Neuronal stem cell (in vitro differentiated cells): ENCODE measurements around the gene CRYZ.
A peak's percentile ranks its signal among the peaks of the same experiment; 100 is the strongest.

Experiments used
- DNase-seq: peaks from one replicate; pipeline ENCODE4 v3.0.0-alpha.2; 2013; ENCODE audit warnings: low spot score
- H2AFZ ChIP-seq: one replicate; pipeline ENCODE4 v1.6.1; 2013; ENCODE audit warnings: mild to moderate bottlenecking, low read length, inconsistent platforms
- H2AK5ac ChIP-seq: 2 replicates; pipeline ENCODE4 v1.6.1; 2013; ENCODE audit warnings: low read depth, mild to moderate bottlenecking, inconsistent platforms, low read length, moderate library complexity, mixed read lengths
- H2BK120ac ChIP-seq: 2 replicates; pipeline ENCODE4 v1.6.1; 2013; ENCODE audit warnings: low read depth, mild to moderate bottlenecking, inconsistent platforms, low read length, moderate library complexity, mixed read lengths
- H2BK12ac ChIP-seq: one replicate; pipeline ENCODE4 v1.6.1; 2013; ENCODE audit warnings: low read length, inconsistent platforms
- H2BK15ac ChIP-seq: 2 replicates; pipeline ENCODE4 v1.6.1; 2013; ENCODE audit warnings: mild to moderate bottlenecking, low read length, inconsistent platforms, mixed read lengths
- H2BK5ac ChIP-seq: one replicate; pipeline ENCODE4 v1.6.1; 2013; ENCODE audit warnings: inconsistent platforms, mild to moderate bottlenecking, low read length, moderate library complexity
- H3K14ac ChIP-seq: one replicate; pipeline ENCODE4 v1.6.1; 2013; ENCODE audit warnings: low read length, inconsistent platforms
- H3K18ac ChIP-seq: 2 replicates; pipeline ENCODE4 v1.6.1; 2013; ENCODE audit warnings: low read length, inconsistent platforms
- H3K23ac ChIP-seq: 2 replicates; pipeline ENCODE4 v1.6.1; 2013; ENCODE audit warnings: low read depth, mild to moderate bottlenecking, mixed read lengths, low read length, inconsistent platforms; ENCODE audit not compliant: poor library complexity
- H3K27ac ChIP-seq: replicated peaks from 3 replicates; pipeline ENCODE4 v1.5.1; 2013; ENCODE audit warnings: low read length, inconsistent platforms
- H3K27me3 ChIP-seq, 3 experiments: 2 replicates each; pipeline ENCODE4 v1.6.1; 2013; ENCODE audit warnings: low read length in 3 of 3, mild to moderate bottlenecking in 2 of 3, inconsistent platforms in 1 of 3, low read depth in 1 of 3, mixed read lengths in 1 of 3, moderate library complexity in 1 of 3; ENCODE audit not compliant: control insufficient read depth in 3 of 3, insufficient read depth in 3 of 3
- H3K36me3 ChIP-seq, 2 donors: replicated peaks in 1 of 2; 2 replicates each; pipeline ENCODE4 v1.6.1; 2013; ENCODE audit warnings: low read length in 2 of 2; ENCODE audit not compliant: control insufficient read depth in 2 of 2, insufficient read depth in 2 of 2
- H3K4ac ChIP-seq: 2 replicates; pipeline ENCODE4 v1.6.1; 2013; ENCODE audit warnings: inconsistent platforms, mild to moderate bottlenecking, low read length, moderate library complexity
- H3K4me1 ChIP-seq, 2 donors: 1 replicate in 1 of 2; 2 replicates in 1 of 2; pipeline ENCODE4 v1.6.1; 2013; ENCODE audit warnings: low read length in 2 of 2, low read depth in 1 of 2; ENCODE audit not compliant: control insufficient read depth in 2 of 2, insufficient read depth in 1 of 2
- H3K4me2 ChIP-seq: one replicate; pipeline ENCODE4 v1.6.1; 2013; ENCODE audit warnings: mild to moderate bottlenecking, low read length, inconsistent platforms; ENCODE audit not compliant: insufficient read depth, poor library complexity, severe bottlenecking
- H3K4me3 ChIP-seq, 2 donors: 2 replicates each; pipeline ENCODE4 v1.5.1; 2013; ENCODE audit warnings: low read length in 2 of 2, mild to moderate bottlenecking in 2 of 2, inconsistent platforms in 1 of 2, moderate library complexity in 1 of 2
- H3K79me1 ChIP-seq: one replicate; pipeline ENCODE4 v1.6.1; 2013; ENCODE audit warnings: low read depth, mild to moderate bottlenecking, inconsistent platforms, low read length, moderate library complexity
- H3K9ac ChIP-seq: one replicate; pipeline ENCODE4 v1.6.1; 2013; ENCODE audit warnings: mild to moderate bottlenecking, low read depth, low read length, inconsistent platforms; ENCODE audit not compliant: poor library complexity
- H3K9me3 ChIP-seq, 2 donors: replicated peaks in 1 of 2; 2 replicates each; pipeline versions ENCODE3 to v1.6.1; 2013; ENCODE audit warnings: low read length in 2 of 2, mild to moderate bottlenecking in 2 of 2, inconsistent platforms in 1 of 2, low read depth in 1 of 2, mixed read lengths in 1 of 2, moderate library complexity in 1 of 2; ENCODE audit not compliant: control insufficient read depth in 2 of 2, insufficient read depth in 1 of 2
- H4K8ac ChIP-seq: one replicate; pipeline ENCODE4 v1.6.1; 2013; ENCODE audit warnings: low read depth, mild to moderate bottlenecking, inconsistent platforms, low read length, moderate library complexity
- H4K91ac ChIP-seq: one replicate; pipeline ENCODE4 v1.6.1; 2013; ENCODE audit warnings: low read length, low read depth, mild to moderate bottlenecking, inconsistent platforms; ENCODE audit not compliant: poor library complexity
- WGBS, 2 donors: extraction: QIAGEN DNeasy Blood & Tissue Kit; methylation state at CpG; one replicate each; pipeline ENCODE4 v1.1.7; 2013; ENCODE audit warnings: missing lambda C conversion rate in 2 of 2, mixed read lengths in 1 of 2; ENCODE audit not compliant: insufficient read length in 2 of 2, insufficient replicate concordance in 1 of 2; ENCODE audit errors: extremely low coverage in 2 of 2; 5-methylcytosine and 5-hydroxymethylcytosine counted together

The CRYZ gene

DNA sequence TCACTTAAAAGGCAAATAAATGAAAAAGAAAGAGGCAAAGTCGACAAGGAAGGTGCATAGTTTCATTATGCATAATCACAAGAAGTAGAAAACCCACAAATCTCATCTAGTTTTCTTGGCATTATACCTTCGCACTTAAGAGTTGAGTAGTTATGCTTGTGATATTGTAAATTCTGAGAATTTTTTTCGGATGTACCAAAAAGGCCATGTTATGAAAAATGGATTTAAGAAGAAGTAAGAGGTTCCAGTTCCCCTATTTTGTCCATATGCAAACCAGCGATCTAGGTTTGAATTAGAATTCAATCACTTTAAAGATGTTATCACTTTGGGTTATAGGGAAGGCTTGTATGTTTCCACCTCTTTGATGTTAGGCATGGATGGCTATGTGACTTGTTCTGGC lies 51.4 kb downstream of the CRYZ start:
- H4K91ac ChIP-seq, result no peak overlapping the region
- H4K8ac ChIP-seq, result no peak overlapping the region
- no peaks in the 10 kb centered on the region for H3K27me3 ChIP-seq
- no peaks in the 10 kb centered on the region for H3K79me1 ChIP-seq
- no peaks in the 10 kb centered on the region for H3K9me3 ChIP-seq
- no peak overlapping the region for H3K27ac ChIP-seq
- no peak overlapping the region for H2BK12ac ChIP-seq
- no peaks in the 10 kb centered on the region for H3K36me3 ChIP-seq
- H3K14ac ChIP-seq, result no peak overlapping the region
- H2BK120ac ChIP-seq, result no peak overlapping the region
- H3K4me1 ChIP-seq, result peaks cover 0 to 5% of the 10 kb centered on the region in 2 donors
- H2BK15ac ChIP-seq, result no peak overlapping the region
- no CpG with 5 or more reads among the region's 4 CpGs for WGBS, 2 donors
- no peak overlapping the region for H3K9ac ChIP-seq
- DNase-seq, result no peak
- H3K4me2 ChIP-seq, result no peak overlapping the region
- no peak overlapping the region for H3K4ac ChIP-seq
- H3K23ac ChIP-seq, result no peak overlapping the region
- H3K4me3 ChIP-seq, result no peak overlapping the region
- no peak overlapping the region for H3K18ac ChIP-seq
- H2BK5ac ChIP-seq, result no peak overlapping the region
- H2AK5ac ChIP-seq, result no peak overlapping the region
- peak overlapping the region; percentile 24 for H2AFZ ChIP-seq

DNA sequence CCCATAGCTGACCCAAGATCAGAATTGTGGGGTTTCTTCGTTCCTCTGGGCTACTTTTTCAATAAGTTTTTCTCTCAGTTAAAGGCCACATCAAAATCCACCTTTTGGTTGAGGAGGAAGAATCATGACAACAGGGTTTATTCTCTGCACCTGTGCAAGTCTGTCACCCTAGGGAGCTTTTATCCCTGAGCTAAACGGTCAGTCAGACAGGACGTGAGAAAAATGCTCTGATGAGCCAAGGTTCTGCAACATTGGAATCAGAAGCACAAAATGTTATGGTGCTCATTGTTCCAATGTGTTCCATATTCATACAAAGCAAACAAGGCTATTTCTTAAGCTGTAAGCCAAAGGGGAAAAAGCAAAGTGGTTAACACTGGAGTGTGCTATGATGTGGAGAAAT lies 51.8 kb downstream of the CRYZ start:
- Histone ChIP-seq H4K91ac (no peak overlapping the region), H3K79me1 (no peaks in the 10 kb centered on the region), H3K4me3 (no peak overlapping the region), H2AK5ac (no peak overlapping the region), H2BK120ac (no peak overlapping the region), H3K23ac (no peak overlapping the region), H3K36me3 (no peaks in the 10 kb centered on the region), H3K4me1 (peaks cover 0 to 5% of the 10 kb centered on the region in 2 donors), H3K4ac (no peak overlapping the region), H2BK12ac (no peak overlapping the region), H2BK5ac (no peak overlapping the region), H3K9ac (no peak overlapping the region), H2AFZ (peak overlapping the region; percentile 24), H4K8ac (no peak overlapping the region), H3K9me3 (no peaks in the 10 kb centered on the region), H3K4me2 (no peak overlapping the region), H3K27ac (no peak overlapping the region), H2BK15ac (no peak overlapping the region), H3K27me3 (no peaks in the 10 kb centered on the region), H3K14ac (no peak overlapping the region), H3K18ac (no peak overlapping the region)
- DNase-seq, result no peak
- WGBS, 2 donors, result no CpG with 5 or more reads among the region's 3 CpGs

DNA sequence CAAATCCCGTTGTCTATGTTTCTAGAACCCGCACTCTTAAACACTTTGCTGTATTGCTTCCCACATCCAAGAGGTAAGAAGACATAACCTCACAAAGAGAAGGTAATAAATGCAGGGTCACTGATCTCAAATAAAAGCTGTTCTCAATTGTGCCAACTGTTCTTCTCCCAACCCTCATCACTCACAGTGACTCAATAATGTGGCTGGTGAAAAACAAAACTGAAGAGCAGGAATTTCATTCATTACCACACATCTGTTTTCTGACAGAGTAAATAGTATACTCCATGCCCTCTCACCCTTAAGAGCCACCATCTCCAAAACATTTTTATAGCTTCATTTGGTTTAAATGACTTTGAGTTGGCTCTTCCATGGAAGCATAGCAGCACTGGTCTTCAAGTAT lies 53.0 kb downstream of the CRYZ start:
- H2AK5ac ChIP-seq, result no peak overlapping the region
- H3K36me3 ChIP-seq, result no peaks in the 10 kb centered on the region
- no peak overlapping the region for H3K4me3 ChIP-seq
- H3K4ac ChIP-seq, result no peak overlapping the region
- WGBS, 2 donors, result no CpG with 5 or more reads among the region's 2 CpGs
- no peak overlapping the region for H3K4me2 ChIP-seq
- no peak overlapping the region for H2BK12ac ChIP-seq
- no peak overlapping the region for H4K8ac ChIP-seq
- DNase-seq, result no peak
- H3K4me1 ChIP-seq, result peaks cover 0 to 5% of the 10 kb centered on the region in 2 donors
- no peaks in the 10 kb centered on the region for H3K79me1 ChIP-seq
- no peak overlapping the region for H3K18ac ChIP-seq
- no peak overlapping the region for H3K14ac ChIP-seq
- H3K9me3 ChIP-seq, result no peaks in the 10 kb centered on the region
- H2BK15ac ChIP-seq, result no peak overlapping the region
- no peak overlapping the region for H3K23ac ChIP-seq
- no peaks in the 10 kb centered on the region for H3K27me3 ChIP-seq
- no peak overlapping the region for H2BK120ac ChIP-seq
- H4K91ac ChIP-seq, result no peak overlapping the region
- H2BK5ac ChIP-seq, result no peak overlapping the region
- no peak overlapping the region for H3K9ac ChIP-seq
- H3K27ac ChIP-seq, result no peak overlapping the region
- no peak overlapping the region for H2AFZ ChIP-seq

DNA sequence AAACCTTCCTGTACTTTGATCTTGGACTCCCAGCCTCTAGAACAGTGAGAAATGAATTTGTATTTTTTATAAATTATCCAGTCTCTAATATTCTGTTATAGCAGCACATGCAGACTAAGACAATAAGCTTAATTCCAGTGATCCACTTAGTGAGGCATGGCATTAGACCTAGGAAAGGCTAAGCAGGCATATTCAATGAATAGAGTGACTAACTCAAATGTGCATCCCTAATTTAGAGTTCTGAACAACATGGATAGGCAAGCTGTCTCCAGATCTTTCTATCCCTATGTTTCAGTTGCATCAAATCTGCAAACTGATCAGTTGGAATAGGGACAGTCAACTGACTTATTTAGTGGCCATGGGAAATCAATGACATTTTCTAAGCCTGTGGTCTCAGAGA lies 54.9 kb downstream of the CRYZ start:
- Histone ChIP-seq H3K79me1 (no peaks in the 10 kb centered on the region), H3K18ac (no peak overlapping the region), H3K4me2 (no peak overlapping the region), H3K9ac (no peak overlapping the region), H3K4ac (no peak overlapping the region), H3K4me1 (peaks cover 3 to 5% of the 10 kb centered on the region in 2 donors), H4K91ac (no peak overlapping the region), H3K9me3 (no peaks in the 10 kb centered on the region), H3K27me3 (no peaks in the 10 kb centered on the region), H2AK5ac (no peak overlapping the region), H3K23ac (no peak overlapping the region), H2BK12ac (no peak overlapping the region), H2BK15ac (no peak overlapping the region), H3K36me3 (no peaks in the 10 kb centered on the region), H2BK5ac (no peak overlapping the region), H3K4me3 (no peak overlapping the region), H3K14ac (no peak overlapping the region), H4K8ac (no peak overlapping the region), H3K27ac (no peak overlapping the region), H2BK120ac (no peak overlapping the region), H2AFZ (no peak overlapping the region)
- DNase-seq, result no peak
